Measurements from ENCODE around the gene RNU5D-1. TPM values are rescaled to one million over a fixed set of nuclear protein-coding genes. Genes with fewer than 3 reads are reported as not detected.

The RNU5D-1 gene
- polyA plus RNA-seq (2013, experiment 1 of 2): not detected
- polyA plus RNA-seq (2013, experiment 2 of 2): not detected

- Histone ChIP-seq H3K27ac (replicated peaks; ENCODE audit: low read length) (peak within 1 kb of the TSS; percentile 82), H2BK120ac (ENCODE audit: low read depth, low read length) (no peak within 1 kb of the TSS), H3K4me1 (ENCODE audit: control insufficient read depth in 2 of 2, insufficient read depth in 1 of 2, low read depth in 1 of 2, low read length in 2 of 2) (peaks cover 0 to 2% of the 10 kb centered on the region in 2 donors), H3K9ac (ENCODE audit: low read depth, low read length, poor library complexity) (no peak within 1 kb of the TSS), H4K8ac (ENCODE audit: low read depth, low read length) (no peak within 1 kb of the TSS), H3K4ac (ENCODE audit: low read length) (no peak within 1 kb of the TSS), H2AK5ac (ENCODE audit: low read depth, low read length) (no peak within 1 kb of the TSS), H3K36me3 (replicated peaks in 1 of 2; ENCODE audit: control insufficient read depth in 2 of 2, insufficient read depth in 2 of 2, low read length in 2 of 2) (no peaks in the 10 kb centered on the region), H3K4me2 (ENCODE audit: insufficient read depth, low read length, poor library complexity, severe bottlenecking) (no peak within 1 kb of the TSS), H3K14ac (ENCODE audit: low read length) (no peak within 1 kb of the TSS), H3K27me3 (ENCODE audit: control insufficient read depth in 3 of 3, insufficient read depth in 3 of 3, low read depth in 1 of 3, low read length in 3 of 3) (no peaks in the 10 kb centered on the region), H3K18ac (ENCODE audit: low read length) (no peak within 1 kb of the TSS), H2BK15ac (ENCODE audit: low read length) (no peak within 1 kb of the TSS), H2BK12ac (ENCODE audit: low read length) (no peak within 1 kb of the TSS), H2BK5ac (ENCODE audit: low read length) (no peak within 1 kb of the TSS), H3K79me1 (ENCODE audit: low read depth, low read length) (no peaks in the 10 kb centered on the region), H4K91ac (ENCODE audit: low read depth, low read length, poor library complexity) (no peak within 1 kb of the TSS), H3K9me3 (replicated peaks in 1 of 2; ENCODE audit: control insufficient read depth in 2 of 2, insufficient read depth in 1 of 2, low read depth in 1 of 2, low read length in 2 of 2) (no peaks in the 10 kb centered on the region), H2AFZ (ENCODE audit: low read length) (peak within 1 kb of the TSS; percentile 71), H3K23ac (ENCODE audit: low read depth, low read length, poor library complexity) (no peak within 1 kb of the TSS), H3K4me3 (ENCODE audit: low read length in 2 of 2) (no peak within 1 kb of the TSS)
- peak; percentile 78 for DNase-seq (ENCODE audit: low spot score)
- WGBS, 2 donors (ENCODE audit: extremely low coverage in 2 of 2, insufficient read length in 2 of 2, insufficient replicate concordance in 1 of 2): 100% methylated on average over 2 of the region's 19 CpGs; no CpG with 5 or more reads in 1 of the 2 donors
Observed at GRCh38 chr1:44730741-44731512, at the start of gene RNU5D-1. RNU5D-1 (minus strand) TSS chr1:44731170.

GRCh38 chr1:44780583-44781121 lies 49.7 kb upstream of the RNU5D-1 start:
- WGBS, 2 donors (ENCODE audit: extremely low coverage in 2 of 2, insufficient read length in 2 of 2, insufficient replicate concordance in 1 of 2): no CpG with 5 or more reads among the region's 14 CpGs
- H2BK15ac ChIP-seq (ENCODE audit: low read length): no peak overlapping the region
- H4K8ac ChIP-seq (ENCODE audit: low read depth, low read length): no peak overlapping the region
- H2BK120ac ChIP-seq (ENCODE audit: low read depth, low read length): no peak overlapping the region
- no peak for DNase-seq (ENCODE audit: low spot score)
- H3K14ac ChIP-seq (ENCODE audit: low read length): no peak overlapping the region
- no peak overlapping the region for H3K23ac ChIP-seq (ENCODE audit: low read depth, low read length, poor library complexity)
- no peak overlapping the region for H2BK5ac ChIP-seq (ENCODE audit: low read length)
- no peak overlapping the region for H2AK5ac ChIP-seq (ENCODE audit: low read depth, low read length)
- H3K18ac ChIP-seq (ENCODE audit: low read length): no peak overlapping the region
- no peak overlapping the region for H3K9ac ChIP-seq (ENCODE audit: low read depth, low read length, poor library complexity)
- H3K4me2 ChIP-seq (ENCODE audit: insufficient read depth, low read length, poor library complexity, severe bottlenecking): no peak overlapping the region
- H3K79me1 ChIP-seq (ENCODE audit: low read depth, low read length): peaks cover 9% of the 10 kb centered on the region
- no peaks in the 10 kb centered on the region for H3K9me3 ChIP-seq (replicated peaks in 1 of 2; ENCODE audit: control insufficient read depth in 2 of 2, insufficient read depth in 1 of 2, low read depth in 1 of 2, low read length in 2 of 2)
- no peak overlapping the region for H3K4me3 ChIP-seq (ENCODE audit: low read length in 2 of 2)
- no peak overlapping the region for H3K27ac ChIP-seq (replicated peaks; ENCODE audit: low read length)
- no peak overlapping the region for H4K91ac ChIP-seq (ENCODE audit: low read depth, low read length, poor library complexity)
- H3K27me3 ChIP-seq (ENCODE audit: control insufficient read depth in 3 of 3, insufficient read depth in 3 of 3, low read depth in 1 of 3, low read length in 3 of 3): peaks cover 0 to 9% (median 0%) of the 10 kb centered on the region in 3 experiments
- peaks cover 32 to 55% of the 10 kb centered on the region in 2 donors for H3K36me3 ChIP-seq (replicated peaks in 1 of 2; ENCODE audit: control insufficient read depth in 2 of 2, insufficient read depth in 2 of 2, low read length in 2 of 2)
- H3K4me1 ChIP-seq (ENCODE audit: control insufficient read depth in 2 of 2, insufficient read depth in 1 of 2, low read depth in 1 of 2, low read length in 2 of 2): peaks cover 9 to 17% of the 10 kb centered on the region in 2 donors
- H3K4ac ChIP-seq (ENCODE audit: low read length): no peak overlapping the region
- H2BK12ac ChIP-seq (ENCODE audit: low read length): no peak overlapping the region
- H2AFZ ChIP-seq (ENCODE audit: low read length): no peak overlapping the region

- Histone ChIP-seq H4K8ac (ENCODE audit: low read depth, low read length) (no peak overlapping the region), H3K14ac (ENCODE audit: low read length) (no peak overlapping the region), H2BK15ac (ENCODE audit: low read length) (no peak overlapping the region), H3K79me1 (ENCODE audit: low read depth, low read length) (peaks cover 9% of the 10 kb centered on the region), H2BK12ac (ENCODE audit: low read length) (no peak overlapping the region), H2BK120ac (ENCODE audit: low read depth, low read length) (no peak overlapping the region), H3K18ac (ENCODE audit: low read length) (no peak overlapping the region), H3K23ac (ENCODE audit: low read depth, low read length, poor library complexity) (no peak overlapping the region), H3K27ac (replicated peaks; ENCODE audit: low read length) (no peak overlapping the region), H3K4ac (ENCODE audit: low read length) (no peak overlapping the region), H3K9me3 (replicated peaks in 1 of 2; ENCODE audit: control insufficient read depth in 2 of 2, insufficient read depth in 1 of 2, low read depth in 1 of 2, low read length in 2 of 2) (no peaks in the 10 kb centered on the region), H2AFZ (ENCODE audit: low read length) (no peak overlapping the region), H3K4me3 (ENCODE audit: low read length in 2 of 2) (no peak overlapping the region), H4K91ac (ENCODE audit: low read depth, low read length, poor library complexity) (no peak overlapping the region), H3K36me3 (replicated peaks in 1 of 2; ENCODE audit: control insufficient read depth in 2 of 2, insufficient read depth in 2 of 2, low read length in 2 of 2) (peaks cover 32 to 55% of the 10 kb centered on the region in 2 donors), H3K4me1 (ENCODE audit: control insufficient read depth in 2 of 2, insufficient read depth in 1 of 2, low read depth in 1 of 2, low read length in 2 of 2) (peaks cover 9 to 15% of the 10 kb centered on the region in 2 donors), H3K9ac (ENCODE audit: low read depth, low read length, poor library complexity) (no peak overlapping the region), H2BK5ac (ENCODE audit: low read length) (no peak overlapping the region), H2AK5ac (ENCODE audit: low read depth, low read length) (no peak overlapping the region), H3K27me3 (ENCODE audit: control insufficient read depth in 3 of 3, insufficient read depth in 3 of 3, low read depth in 1 of 3, low read length in 3 of 3) (no peaks in the 10 kb centered on the region), H3K4me2 (ENCODE audit: insufficient read depth, low read length, poor library complexity, severe bottlenecking) (no peak overlapping the region)
- no CpG with 5 or more reads among the region's 6 CpGs for WGBS, 2 donors (ENCODE audit: extremely low coverage in 2 of 2, insufficient read length in 2 of 2, insufficient replicate concordance in 1 of 2)
- no peak for DNase-seq (ENCODE audit: low spot score)
Observed at GRCh38 chr1:44778705-44779576, 48.0 kb upstream of the RNU5D-1 start.

Measured in neuronal stem cell (in vitro differentiated cells).